Choroid plexus epithelial cell (primary cell): ENCODE data around the gene EIF3F.

ENCODE experiments used
- DNase-seq: peaks from one replicate; pipeline ENCODE4 v3.0.0-alpha.2; 2010; ENCODE audit warnings: low read depth
- H3K4me3 ChIP-seq: 2 replicates; pipeline ENCODE4 v1.5.1; 2011; ENCODE audit warnings: low read depth, mild to moderate bottlenecking, control low read depth, low read length, moderate library complexity
- TF ChIP-seq, protein P1 (sequence below): conservative IDR thresholded peaks from 2 replicates; pipeline ENCODE4 v1.5.1; 2011; ENCODE audit warnings: low read depth, mild to moderate bottlenecking, control low read depth, inconsistent platforms, low read length, moderate library complexity

Gene EIF3F

DNA sequence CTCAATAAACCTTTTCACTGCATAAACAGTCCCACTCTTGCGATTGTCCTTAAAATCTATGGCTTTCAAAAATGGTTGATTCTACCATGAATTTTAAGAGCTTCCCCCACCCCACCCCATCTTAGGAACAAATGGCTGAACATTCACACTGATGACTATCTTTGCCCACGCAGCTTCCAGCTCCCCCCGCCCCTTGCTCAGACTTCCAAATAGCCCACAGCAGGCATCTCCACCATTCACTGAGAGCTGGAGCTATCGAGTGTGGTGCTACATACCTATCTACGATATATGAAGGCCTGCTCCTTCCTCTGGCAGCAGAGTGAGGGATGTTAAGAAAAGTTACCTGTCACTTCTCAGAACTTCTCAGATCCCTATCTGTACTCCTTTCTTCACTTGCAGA lies 26.7 kb downstream of the EIF3F start:
- no peak overlapping the region for H3K4me3 ChIP-seq
- TF ChIP-seq, protein P1, sequence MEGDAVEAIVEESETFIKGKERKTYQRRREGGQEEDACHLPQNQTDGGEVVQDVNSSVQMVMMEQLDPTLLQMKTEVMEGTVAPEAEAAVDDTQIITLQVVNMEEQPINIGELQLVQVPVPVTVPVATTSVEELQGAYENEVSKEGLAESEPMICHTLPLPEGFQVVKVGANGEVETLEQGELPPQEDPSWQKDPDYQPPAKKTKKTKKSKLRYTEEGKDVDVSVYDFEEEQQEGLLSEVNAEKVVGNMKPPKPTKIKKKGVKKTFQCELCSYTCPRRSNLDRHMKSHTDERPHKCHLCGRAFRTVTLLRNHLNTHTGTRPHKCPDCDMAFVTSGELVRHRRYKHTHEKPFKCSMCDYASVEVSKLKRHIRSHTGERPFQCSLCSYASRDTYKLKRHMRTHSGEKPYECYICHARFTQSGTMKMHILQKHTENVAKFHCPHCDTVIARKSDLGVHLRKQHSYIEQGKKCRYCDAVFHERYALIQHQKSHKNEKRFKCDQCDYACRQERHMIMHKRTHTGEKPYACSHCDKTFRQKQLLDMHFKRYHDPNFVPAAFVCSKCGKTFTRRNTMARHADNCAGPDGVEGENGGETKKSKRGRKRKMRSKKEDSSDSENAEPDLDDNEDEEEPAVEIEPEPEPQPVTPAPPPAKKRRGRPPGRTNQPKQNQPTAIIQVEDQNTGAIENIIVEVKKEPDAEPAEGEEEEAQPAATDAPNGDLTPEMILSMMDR, result no peak
- no peak for DNase-seq

- H3K4me3 ChIP-seq, result no peak overlapping the region
- peak; percentile 37 for DNase-seq
- TF ChIP-seq, protein P1, result no peak
Observed at GRCh38 chr11:8015753-8016239, 28.7 kb downstream of the EIF3F start.

DNA sequence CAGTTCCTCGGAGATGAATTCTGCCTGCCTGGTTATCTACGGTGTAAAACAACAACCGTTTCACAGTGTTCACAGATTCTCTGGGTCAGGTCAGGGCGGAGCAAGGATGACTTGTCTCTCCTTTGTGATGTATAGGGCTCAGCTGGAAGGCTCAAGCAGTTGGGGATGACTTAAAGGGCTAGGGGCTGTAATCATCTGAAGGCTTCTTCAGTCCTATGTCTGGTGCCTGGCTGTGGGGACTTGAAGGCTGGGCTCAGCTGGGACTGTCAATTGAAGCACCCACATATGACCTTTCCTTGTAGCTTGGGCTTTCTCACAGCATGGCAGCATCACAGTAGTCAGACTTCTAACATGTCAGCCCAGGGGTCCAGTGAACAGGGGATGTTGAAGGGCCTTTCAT lies 29.3 kb downstream of the EIF3F start:
- no peak overlapping the region for H3K4me3 ChIP-seq
- TF ChIP-seq, protein P1, result no peak
- DNase-seq, result no peak

DNA sequence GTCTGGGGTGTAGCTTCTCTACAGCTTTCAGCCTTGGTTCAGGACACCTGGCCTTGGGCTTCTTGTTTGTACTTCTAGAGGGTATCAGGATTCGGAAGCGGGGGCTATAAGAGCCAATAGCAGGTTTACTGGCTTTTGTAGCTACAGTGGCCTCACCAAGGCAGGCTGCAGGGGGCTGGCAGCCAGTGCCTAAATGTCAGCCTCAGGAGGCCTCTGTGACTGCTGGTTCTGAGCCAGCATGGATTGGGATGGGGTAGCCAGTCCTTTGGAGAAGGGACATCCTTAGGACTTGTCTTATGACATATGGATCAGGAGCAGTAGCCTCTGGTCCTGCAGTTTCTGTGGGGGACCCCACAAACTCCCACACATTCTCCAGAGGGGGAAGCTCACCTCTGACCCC lies 29.9 kb downstream of the EIF3F start:
- TF ChIP-seq, protein P1, result no peak
- no peak for DNase-seq
- no peak overlapping the region for H3K4me3 ChIP-seq

DNA sequence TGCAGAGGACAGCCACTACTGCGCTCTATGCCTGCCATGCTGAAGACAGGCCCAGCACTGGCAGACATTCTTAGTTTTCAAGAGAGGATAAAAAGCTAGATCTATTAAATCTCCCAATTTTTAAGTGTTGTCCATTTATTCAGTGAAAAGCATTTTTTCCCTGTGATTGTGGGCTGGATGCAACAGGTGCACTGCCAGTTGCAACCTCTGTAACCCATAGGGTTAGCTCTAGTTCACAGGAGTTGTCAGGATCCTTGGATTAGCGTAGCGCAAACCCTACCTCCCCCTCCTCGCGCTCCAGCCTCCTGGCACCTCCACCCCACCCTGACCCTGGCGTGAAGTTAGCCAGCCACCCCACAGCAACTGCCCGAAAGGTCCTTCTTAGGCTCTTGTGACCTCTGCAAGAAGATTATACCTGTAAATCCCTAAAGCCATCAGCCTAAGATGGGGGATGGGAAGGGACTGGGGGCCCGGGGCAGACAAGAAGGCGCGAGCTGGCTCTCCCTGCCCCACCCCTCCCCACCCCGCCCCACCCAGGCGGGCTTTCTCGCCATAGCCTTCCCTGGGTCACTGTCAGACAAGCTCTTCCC lies 30.9 kb downstream of the EIF3F start:
- H3K4me3 ChIP-seq, result no peak overlapping the region
- DNase-seq, result no peak
- TF ChIP-seq, protein P1, result no peak

DNA sequence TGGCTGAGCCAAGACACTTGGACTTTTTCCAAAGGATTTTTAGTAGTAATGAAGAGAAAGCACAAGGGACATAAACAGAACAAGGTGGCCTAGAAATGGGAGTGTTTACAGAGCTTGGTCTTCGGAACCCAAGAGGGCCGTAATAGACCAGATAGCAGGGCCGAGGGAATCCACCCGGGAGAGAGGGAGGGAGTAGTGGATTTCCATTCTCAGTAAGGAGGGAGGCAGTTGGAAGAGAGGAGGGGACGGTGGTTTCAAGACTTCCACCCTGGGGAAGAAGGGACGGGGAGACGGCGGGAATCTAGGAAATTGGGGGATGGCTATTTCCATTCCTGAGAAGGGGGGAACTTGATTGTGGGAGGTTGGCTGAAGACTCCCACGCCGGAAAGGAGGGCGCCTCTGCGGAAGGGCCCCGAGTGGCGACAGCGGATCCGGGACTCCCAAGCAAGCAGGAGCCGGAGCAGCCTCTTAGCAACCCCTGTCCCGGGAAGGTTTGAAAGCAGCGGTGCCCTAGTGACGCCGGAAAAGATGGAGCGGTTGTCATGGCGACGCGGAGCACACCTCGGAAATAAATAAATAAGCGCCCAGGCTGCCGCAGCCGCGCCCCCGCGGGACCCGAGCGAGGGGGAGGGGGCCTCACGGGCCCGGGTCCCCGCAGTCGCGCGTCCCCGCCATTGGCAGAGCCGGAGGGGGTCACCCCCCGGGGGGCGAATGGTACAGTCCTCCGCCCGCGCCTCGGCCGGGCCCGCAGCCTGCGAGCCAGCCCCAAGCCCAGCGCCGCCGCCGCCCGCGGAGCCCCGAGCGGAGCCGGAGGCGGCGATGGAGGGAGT lies 31.6 kb downstream of the EIF3F start:
- peak; percentile 51 for DNase-seq
- TF ChIP-seq, protein P1, result no peak
- H3K4me3 ChIP-seq, result peak overlapping the region; percentile 57
